Mucosa of descending colon (tissue), 3 donors: Measurements from ENCODE around the gene DICER1. TPM values are rescaled to one million over a fixed set of nuclear protein-coding genes. Genes with fewer than 3 reads are reported as not detected.

Experiments
- ATAC-seq: fragments of 200-7000 bp; cut with Tn5 transposase; one replicate; pipeline ENCODE4 v1.9.1; 2020; ENCODE audit warnings: mild to moderate bottlenecking, moderate library complexity
- DNase-seq, 3 donors: peaks; one replicate each; pipeline ENCODE4 v3.0.0-alpha.2; 2020
- H3K36me3 ChIP-seq: fragments of 200-600 bp; one replicate; pipeline ENCODE4 v1.8.0; 2021; ENCODE audit warnings: low read depth, mild to moderate bottlenecking
- H3K4me1 ChIP-seq: fragments of 200-600 bp; one replicate; pipeline ENCODE4 v1.8.0; 2021; ENCODE audit warnings: low read depth, mild to moderate bottlenecking
- H3K4me3 ChIP-seq: fragments of 200-600 bp; one replicate; pipeline ENCODE4 v1.8.0; 2021; ENCODE audit warnings: mild to moderate bottlenecking
- H3K9me3 ChIP-seq: fragments of 200-600 bp; one replicate; pipeline ENCODE4 v1.8.0; 2021; ENCODE audit warnings: mild to moderate bottlenecking
- intact Hi-C, 2 donors: fragments of 100-400 bp; cut with DNase I in 1 of 2; cut with micrococcal nuclease in 1 of 2; formaldehyde crosslinking; loops; one replicate each; pipeline versions ENCODE4 v1.11.0 to v1.11.1; 2022; cut with DNase I, micrococcal nuclease
- total RNA-seq, 3 donors: library from RNA; stranded (reverse); fragmentation: NEBNext Ultra II Directional in 2 of 3; extraction: Animal tissue kit (Norgen Biotek cat#: 25700) in 2 of 3; gene quantifications; one replicate each; pipeline versions ENCODE4 v1.2.1 to v1.2.4, GENCODE V29; 2021 to 2023
- TF ChIP-seq, protein P1 (sequence below): fragments of 200-600 bp; IDR thresholded peaks from one replicate; pipeline ENCODE4 v1.8.0; 2022; ENCODE audit warnings: antibody characterized with exemption, mild to moderate bottlenecking
- donor health status: DM: no; HTN: no; CAD: no; lungs with moderate emphysema.
- donor health status: DM: no; HTN: no; CAD: no.
- donor health status: DM: no; HTN: yes; CAD: no.

DICER1 gene
- total RNA-seq, 3 donors from 2014 or later: 61.6 to 72.1 (median 65.9) TPM

DNA sequence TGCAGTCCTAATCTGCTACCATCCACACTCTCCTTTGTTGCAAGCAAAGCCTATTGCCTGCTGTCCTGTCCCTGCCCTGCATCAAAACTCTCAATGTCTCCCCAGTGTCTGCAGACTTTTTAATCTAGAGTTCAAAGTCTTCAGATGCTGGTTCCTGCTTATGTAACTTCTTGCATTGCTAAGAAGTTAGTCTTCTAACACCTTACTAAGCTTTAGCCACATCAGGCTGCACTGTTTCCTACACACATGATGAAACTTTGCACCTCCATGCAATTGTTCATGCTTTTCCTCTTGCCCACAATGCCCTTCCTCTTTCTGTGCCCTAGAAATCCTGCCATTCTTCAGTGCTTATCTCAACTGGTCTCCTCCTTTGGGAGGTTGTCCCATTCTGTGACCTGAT lies 16.2 kb upstream of the DICER1 start:
- intact Hi-C loops: no loop called here
- DNase-seq: no peak
- Histone ChIP-seq H3K36me3 (no peaks in the 10 kb centered on the region), H3K4me1 (peaks cover 3% of the 10 kb centered on the region), H3K4me3 (no peak overlapping the region), H3K9me3 (no peaks in the 10 kb centered on the region)
- peak; percentile 66 for ATAC-seq
- TF ChIP-seq, protein P1, sequence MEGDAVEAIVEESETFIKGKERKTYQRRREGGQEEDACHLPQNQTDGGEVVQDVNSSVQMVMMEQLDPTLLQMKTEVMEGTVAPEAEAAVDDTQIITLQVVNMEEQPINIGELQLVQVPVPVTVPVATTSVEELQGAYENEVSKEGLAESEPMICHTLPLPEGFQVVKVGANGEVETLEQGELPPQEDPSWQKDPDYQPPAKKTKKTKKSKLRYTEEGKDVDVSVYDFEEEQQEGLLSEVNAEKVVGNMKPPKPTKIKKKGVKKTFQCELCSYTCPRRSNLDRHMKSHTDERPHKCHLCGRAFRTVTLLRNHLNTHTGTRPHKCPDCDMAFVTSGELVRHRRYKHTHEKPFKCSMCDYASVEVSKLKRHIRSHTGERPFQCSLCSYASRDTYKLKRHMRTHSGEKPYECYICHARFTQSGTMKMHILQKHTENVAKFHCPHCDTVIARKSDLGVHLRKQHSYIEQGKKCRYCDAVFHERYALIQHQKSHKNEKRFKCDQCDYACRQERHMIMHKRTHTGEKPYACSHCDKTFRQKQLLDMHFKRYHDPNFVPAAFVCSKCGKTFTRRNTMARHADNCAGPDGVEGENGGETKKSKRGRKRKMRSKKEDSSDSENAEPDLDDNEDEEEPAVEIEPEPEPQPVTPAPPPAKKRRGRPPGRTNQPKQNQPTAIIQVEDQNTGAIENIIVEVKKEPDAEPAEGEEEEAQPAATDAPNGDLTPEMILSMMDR: no peak

DNA sequence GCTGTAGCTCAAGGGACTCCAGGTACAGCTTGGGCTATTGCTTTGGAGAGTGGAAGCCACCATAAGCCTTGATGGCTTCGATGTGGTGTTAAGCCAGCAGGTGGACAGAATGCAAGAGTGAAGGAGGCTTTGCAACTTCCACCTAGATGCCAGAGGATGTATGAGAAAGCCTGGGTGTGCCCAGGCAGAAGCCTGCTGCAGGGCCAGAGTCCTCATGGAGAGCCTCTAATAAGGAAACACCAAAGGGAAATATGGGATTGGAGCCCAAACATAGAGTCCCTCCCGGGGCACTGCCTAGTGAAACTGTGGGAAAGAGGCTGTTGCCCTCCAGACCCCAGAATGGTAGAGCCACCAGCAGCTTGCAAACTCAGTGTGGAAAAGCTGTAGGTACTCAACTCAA lies 9.8 kb upstream of the DICER1 start:
- Histone ChIP-seq H3K9me3 (no peaks in the 10 kb centered on the region), H3K36me3 (no peaks in the 10 kb centered on the region), H3K4me1 (no peaks in the 10 kb centered on the region), H3K4me3 (no peak overlapping the region)
- DNase-seq: peak in 1 of 3 donors; percentile 39
- ATAC-seq: peak; percentile 91
- TF ChIP-seq, protein P1: no peak
- intact Hi-C loops: no loop called here

DNA sequence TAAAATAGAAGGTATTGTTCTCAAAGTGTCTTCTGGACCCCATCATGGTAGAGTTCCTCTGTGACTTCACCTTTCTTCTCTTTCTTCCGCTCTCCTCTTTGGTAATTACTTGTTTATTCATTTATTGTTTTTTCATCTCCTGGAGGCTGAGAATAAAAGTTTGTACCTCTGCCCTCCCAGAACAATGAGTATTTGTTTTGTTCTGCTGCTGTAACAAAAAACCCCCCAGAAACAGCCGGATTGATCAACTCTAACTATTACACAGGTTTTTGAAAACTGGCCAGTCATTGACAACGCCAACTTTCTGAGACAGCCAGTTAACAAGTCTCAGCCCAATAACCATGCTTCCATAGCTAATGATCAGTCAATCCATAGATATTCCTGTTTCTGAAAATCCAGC lies 8.2 kb upstream of the DICER1 start:
- Histone ChIP-seq H3K4me3 (no peak overlapping the region), H3K36me3 (no peaks in the 10 kb centered on the region), H3K4me1 (no peaks in the 10 kb centered on the region), H3K9me3 (no peaks in the 10 kb centered on the region)
- DNase-seq (no peak), ATAC-seq (no peak)
- intact Hi-C loops: no loop called here
- TF ChIP-seq, protein P1: no peak

DNA sequence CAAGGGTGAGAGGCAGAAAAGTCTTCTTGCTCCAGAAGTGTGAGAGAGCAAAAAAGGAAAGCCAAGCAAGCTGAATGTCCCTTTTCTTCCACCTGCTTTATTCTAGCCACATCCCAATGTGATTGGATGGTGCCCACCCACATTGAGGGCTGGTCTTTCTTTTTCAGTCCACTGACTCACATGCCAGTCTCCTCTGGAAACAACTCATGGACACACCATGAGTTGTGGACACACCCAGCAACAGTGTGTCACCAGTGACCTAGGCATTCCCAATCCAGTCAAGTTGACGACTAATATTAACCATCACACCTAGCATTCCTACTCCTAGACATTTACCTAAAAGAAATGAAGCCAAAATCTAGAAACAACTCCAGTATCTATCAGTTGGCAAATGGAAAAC lies 7.2 kb upstream of the DICER1 start:
- Histone ChIP-seq H3K9me3 (no peaks in the 10 kb centered on the region), H3K4me3 (no peak overlapping the region), H3K4me1 (no peaks in the 10 kb centered on the region), H3K36me3 (no peaks in the 10 kb centered on the region)
- no peak for DNase-seq
- TF ChIP-seq, protein P1: no peak
- intact Hi-C loops: no loop called here
- ATAC-seq: peak; percentile 48

DNA sequence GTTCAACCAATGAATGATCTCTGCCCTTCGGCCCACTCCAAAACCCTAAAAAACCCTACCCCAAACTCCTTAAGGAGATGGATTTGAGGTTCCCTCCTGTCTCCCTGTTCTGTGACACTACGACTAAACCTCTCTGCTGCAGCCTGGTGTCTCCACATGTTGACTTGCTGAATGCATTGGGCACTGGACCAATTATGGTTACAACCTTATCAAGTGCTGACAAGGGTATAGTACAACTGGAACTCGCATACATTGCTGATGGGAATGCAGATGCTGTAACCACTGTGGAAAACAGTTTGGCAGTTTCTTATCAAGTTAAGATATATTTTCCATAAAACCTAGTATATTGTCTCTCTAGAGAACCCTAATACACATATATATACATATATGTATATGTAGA lies 6.3 kb upstream of the DICER1 start:
- no peaks in the 10 kb centered on the region for H3K36me3 ChIP-seq
- no peaks in the 10 kb centered on the region for H3K4me1 ChIP-seq
- intact Hi-C loops: no loop called here
- ATAC-seq (no peak), DNase-seq (no peak)
- no peak overlapping the region for H3K4me3 ChIP-seq
- H3K9me3 ChIP-seq: no peaks in the 10 kb centered on the region
- TF ChIP-seq, protein P1: no peak

DNA sequence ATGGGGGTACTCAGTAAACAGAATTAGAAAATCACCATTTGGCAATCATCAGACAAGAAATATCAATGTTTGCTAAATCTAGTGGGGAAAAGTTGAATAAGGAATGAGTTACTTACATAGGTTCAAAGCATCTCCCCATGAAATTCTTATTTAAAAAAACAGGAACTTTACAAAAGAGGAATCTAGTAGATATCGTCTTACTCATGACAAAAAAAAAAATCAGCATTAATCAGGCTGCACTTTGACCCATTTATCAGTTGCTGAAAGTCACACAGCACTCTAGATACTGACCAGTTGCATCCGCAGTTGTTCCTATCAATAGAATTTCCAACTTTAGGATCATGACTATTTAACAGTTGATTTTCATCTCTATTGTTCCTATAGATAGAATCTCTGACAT lies 5.8 kb upstream of the DICER1 start:
- Histone ChIP-seq H3K4me3 (no peak overlapping the region), H3K4me1 (peaks cover 4% of the 10 kb centered on the region), H3K36me3 (no peaks in the 10 kb centered on the region), H3K9me3 (no peaks in the 10 kb centered on the region)
- TF ChIP-seq, protein P1: no peak
- no peak for DNase-seq
- intact Hi-C loops: no loop called here
- no peak for ATAC-seq
